Mucosa of descending colon (tissue), 3 donors: ENCODE measurements around the gene GZMH. TPM values are rescaled to one million over a fixed set of nuclear protein-coding genes. Genes with fewer than 3 reads are reported as not detected.
A peak's percentile ranks its signal among the peaks of the same experiment; 100 is the strongest.
"Not testable (repeated sequence)": the region's sequence is repeated elsewhere in the genome, so short reads cannot be mapped to it uniquely, and the experiment has no call there.

Experiments used
- ATAC-seq: fragments of 200-7000 bp; cut with Tn5 transposase; one replicate; pipeline ENCODE4 v1.9.1; 2020; ENCODE audit warnings: mild to moderate bottlenecking, moderate library complexity
- DNase-seq, 3 donors: peaks; one replicate each; pipeline ENCODE4 v3.0.0-alpha.2; 2020
- H3K36me3 ChIP-seq: fragments of 200-600 bp; one replicate; pipeline ENCODE4 v1.8.0; 2021; ENCODE audit warnings: low read depth, mild to moderate bottlenecking
- H3K4me1 ChIP-seq: fragments of 200-600 bp; one replicate; pipeline ENCODE4 v1.8.0; 2021; ENCODE audit warnings: low read depth, mild to moderate bottlenecking
- H3K4me3 ChIP-seq: fragments of 200-600 bp; one replicate; pipeline ENCODE4 v1.8.0; 2021; ENCODE audit warnings: mild to moderate bottlenecking
- H3K9me3 ChIP-seq: fragments of 200-600 bp; one replicate; pipeline ENCODE4 v1.8.0; 2021; ENCODE audit warnings: mild to moderate bottlenecking
- intact Hi-C, 2 donors: fragments of 100-400 bp; cut with DNase I in 1 of 2; cut with micrococcal nuclease in 1 of 2; formaldehyde crosslinking; loops; one replicate each; pipeline versions ENCODE4 v1.11.0 to v1.11.1; 2022; cut with DNase I, micrococcal nuclease
- long read RNA-seq, 2 donors: library from polyadenylated mRNA; unstranded; transcript quantifications; one replicate each; pipeline ENCODE4 v2.0.0, GENCODE V29; 2019 to 2021
- total RNA-seq, 3 donors: library from RNA; stranded (reverse); fragmentation: NEBNext Ultra II Directional in 2 of 3; extraction: Animal tissue kit (Norgen Biotek cat#: 25700) in 2 of 3; gene quantifications; one replicate each; pipeline versions ENCODE4 v1.2.1 to v1.2.4, GENCODE V29; 2021 to 2023
- TF ChIP-seq, protein P1 (sequence below): fragments of 200-600 bp; IDR thresholded peaks from one replicate; pipeline ENCODE4 v1.8.0; 2022; ENCODE audit warnings: antibody characterized with exemption, mild to moderate bottlenecking
- donor health status: DM: no; HTN: no; CAD: no; lungs with moderate emphysema.
- donor health status: DM: no; HTN: no; CAD: no.
- donor health status: DM: no; HTN: yes; CAD: no.

GZMH gene
- 1 to 10 TPM in 2 of 3 donors, under 1 TPM in 1; 0.35 to 1.2 (median 1.0) TPM for total RNA-seq
- long read RNA-seq, donor 1, result 0 reads
- long read RNA-seq, donor 2, partial matches to known transcripts, result 0 of 1 reads
- long read RNA-seq, donor 2, other reads (novel, unspliced or antisense), result 0 of 1 reads

GRCh38 chr14:24609655-24610344 lies at the start of gene GZMH:
GZMH (minus strand) TSS chr14:24609685; CDS start chr14:24609613, 72 bp downstream.
- Histone ChIP-seq H3K36me3 (no peaks in the 10 kb centered on the region), H3K4me1 (no peaks in the 10 kb centered on the region), H3K4me3 (no peak within 1 kb of the TSS), H3K9me3 (no peaks in the 10 kb centered on the region)
- TF ChIP-seq, protein P1, sequence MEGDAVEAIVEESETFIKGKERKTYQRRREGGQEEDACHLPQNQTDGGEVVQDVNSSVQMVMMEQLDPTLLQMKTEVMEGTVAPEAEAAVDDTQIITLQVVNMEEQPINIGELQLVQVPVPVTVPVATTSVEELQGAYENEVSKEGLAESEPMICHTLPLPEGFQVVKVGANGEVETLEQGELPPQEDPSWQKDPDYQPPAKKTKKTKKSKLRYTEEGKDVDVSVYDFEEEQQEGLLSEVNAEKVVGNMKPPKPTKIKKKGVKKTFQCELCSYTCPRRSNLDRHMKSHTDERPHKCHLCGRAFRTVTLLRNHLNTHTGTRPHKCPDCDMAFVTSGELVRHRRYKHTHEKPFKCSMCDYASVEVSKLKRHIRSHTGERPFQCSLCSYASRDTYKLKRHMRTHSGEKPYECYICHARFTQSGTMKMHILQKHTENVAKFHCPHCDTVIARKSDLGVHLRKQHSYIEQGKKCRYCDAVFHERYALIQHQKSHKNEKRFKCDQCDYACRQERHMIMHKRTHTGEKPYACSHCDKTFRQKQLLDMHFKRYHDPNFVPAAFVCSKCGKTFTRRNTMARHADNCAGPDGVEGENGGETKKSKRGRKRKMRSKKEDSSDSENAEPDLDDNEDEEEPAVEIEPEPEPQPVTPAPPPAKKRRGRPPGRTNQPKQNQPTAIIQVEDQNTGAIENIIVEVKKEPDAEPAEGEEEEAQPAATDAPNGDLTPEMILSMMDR, result no peak
- DNase-seq (no peak), ATAC-seq (no peak)
- intact Hi-C loops, result no loop called here

- intact Hi-C loops, H3K4me1 ChIP-seq, DNase-seq, ATAC-seq, H3K4me3 ChIP-seq, H3K36me3 ChIP-seq, H3K9me3 ChIP-seq: not testable (repeated sequence)
Measured at GRCh38 chr14:24648361-24648760, 38.9 kb upstream of the GZMH start.

DNA sequence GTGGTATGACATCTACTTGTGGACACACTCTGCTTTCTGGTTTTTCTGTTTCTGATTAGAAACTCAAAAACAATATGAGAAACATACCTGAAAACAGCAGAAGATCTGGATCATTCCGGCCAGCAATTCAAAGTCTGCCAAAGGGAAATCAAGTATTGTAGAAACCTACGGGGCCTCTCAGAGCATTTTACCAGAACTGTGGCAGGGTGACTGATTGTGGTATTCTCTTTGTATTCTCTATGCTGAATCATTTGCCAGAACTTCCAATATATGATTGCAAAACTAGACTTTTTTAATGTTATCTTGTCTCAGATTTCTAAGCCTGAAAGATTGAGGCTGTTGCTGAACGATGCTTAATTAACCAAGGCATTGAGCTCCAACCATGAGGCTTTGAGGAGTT lies 30.4 kb upstream of the GZMH start:
- intact Hi-C loops, result no loop called here
- no peaks in the 10 kb centered on the region for H3K9me3 ChIP-seq
- ATAC-seq, result no peak

DNA sequence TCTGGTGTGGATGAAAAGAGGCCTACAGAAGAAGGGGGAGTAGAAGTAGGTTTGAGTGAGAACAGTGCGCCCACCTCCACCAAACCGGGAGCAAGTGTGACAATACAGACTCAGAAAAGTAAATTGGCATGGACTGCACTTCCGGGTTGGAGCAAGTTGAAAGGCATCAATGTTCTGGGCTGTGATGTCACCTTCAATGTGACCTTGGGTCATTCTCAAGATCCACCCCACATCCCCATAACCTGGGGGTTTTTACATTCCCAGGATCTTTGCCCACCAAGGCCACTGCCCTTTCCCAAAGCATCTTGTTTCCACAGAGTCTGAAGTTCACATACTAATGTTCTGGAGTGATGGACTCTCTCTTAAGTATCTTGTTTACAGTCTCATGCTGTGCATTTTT lies 29.8 kb upstream of the GZMH start:
- TF ChIP-seq, protein P1, result no peak
- H3K4me3 ChIP-seq, result no peak overlapping the region
- no peaks in the 10 kb centered on the region for H3K4me1 ChIP-seq
- no peak for ATAC-seq
- intact Hi-C loops, result no loop called here
- no peaks in the 10 kb centered on the region for H3K9me3 ChIP-seq
- H3K36me3 ChIP-seq, result no peaks in the 10 kb centered on the region
- DNase-seq, result no peak

More for the DNA sequence above, 30.4 kb upstream of the GZMH start:
- Histone ChIP-seq H3K36me3 (no peaks in the 10 kb centered on the region), H3K4me1 (no peaks in the 10 kb centered on the region), H3K4me3 (no peak overlapping the region)
- no peak for DNase-seq
- TF ChIP-seq, protein P1, result no peak

GRCh38 chr14:24634158-24634557 lies 24.7 kb upstream of the GZMH start, which contains the start of gene GZMB:
GZMB (minus strand) TSS chr14:24634190; CDS start chr14:24634160, 30 bp downstream.
- no peaks in the 10 kb centered on the region for H3K4me1 ChIP-seq
- peak; percentile 70 for ATAC-seq
- H3K9me3 ChIP-seq, result no peaks in the 10 kb centered on the region
- intact Hi-C loops, result no loop called here
- H3K36me3 ChIP-seq, result no peaks in the 10 kb centered on the region
- TF ChIP-seq, protein P1, result no peak
- peak in 1 of 3 donors; percentile 24 for DNase-seq
- no peak within 1 kb of the TSS for H3K4me3 ChIP-seq

GRCh38 chr14:24633353-24633752 lies 23.9 kb upstream of the GZMH start:
- TF ChIP-seq, protein P1, result no peak
- Histone ChIP-seq H3K9me3 (no peaks in the 10 kb centered on the region), H3K4me1 (no peaks in the 10 kb centered on the region), H3K4me3 (no peak overlapping the region), H3K36me3 (no peaks in the 10 kb centered on the region)
- no peak for DNase-seq
- ATAC-seq, result peak; percentile 14
- intact Hi-C loops, result no loop called here
